Measurements from ENCODE around the gene PLA2G2F.

- no peak for TF ChIP-seq ESRRA (IDR thresholded peaks at IDR 0.05; ENCODE audit: borderline replicate concordance, low read length)
- 0 out of 3 replicates have a peak, but pooled peaks have one; percentile 9 for TF ChIP-seq CTCF (IDR thresholded peaks at IDR 0.05)
- TF ChIP-seq RCOR1 (IDR thresholded peaks at IDR 0.05; ENCODE audit: low read depth, low read length), result no peak
- no peak for TF ChIP-seq EP300 (IDR thresholded peaks at IDR 0.05)
- TF ChIP-seq, protein P1, sequence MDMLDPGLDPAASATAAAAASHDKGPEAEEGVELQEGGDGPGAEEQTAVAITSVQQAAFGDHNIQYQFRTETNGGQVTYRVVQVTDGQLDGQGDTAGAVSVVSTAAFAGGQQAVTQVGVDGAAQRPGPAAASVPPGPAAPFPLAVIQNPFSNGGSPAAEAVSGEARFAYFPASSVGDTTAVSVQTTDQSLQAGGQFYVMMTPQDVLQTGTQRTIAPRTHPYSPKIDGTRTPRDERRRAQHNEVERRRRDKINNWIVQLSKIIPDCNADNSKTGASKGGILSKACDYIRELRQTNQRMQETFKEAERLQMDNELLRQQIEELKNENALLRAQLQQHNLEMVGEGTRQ (IDR thresholded peaks at IDR 0.05), result no peak
- TF ChIP-seq, protein P2, sequence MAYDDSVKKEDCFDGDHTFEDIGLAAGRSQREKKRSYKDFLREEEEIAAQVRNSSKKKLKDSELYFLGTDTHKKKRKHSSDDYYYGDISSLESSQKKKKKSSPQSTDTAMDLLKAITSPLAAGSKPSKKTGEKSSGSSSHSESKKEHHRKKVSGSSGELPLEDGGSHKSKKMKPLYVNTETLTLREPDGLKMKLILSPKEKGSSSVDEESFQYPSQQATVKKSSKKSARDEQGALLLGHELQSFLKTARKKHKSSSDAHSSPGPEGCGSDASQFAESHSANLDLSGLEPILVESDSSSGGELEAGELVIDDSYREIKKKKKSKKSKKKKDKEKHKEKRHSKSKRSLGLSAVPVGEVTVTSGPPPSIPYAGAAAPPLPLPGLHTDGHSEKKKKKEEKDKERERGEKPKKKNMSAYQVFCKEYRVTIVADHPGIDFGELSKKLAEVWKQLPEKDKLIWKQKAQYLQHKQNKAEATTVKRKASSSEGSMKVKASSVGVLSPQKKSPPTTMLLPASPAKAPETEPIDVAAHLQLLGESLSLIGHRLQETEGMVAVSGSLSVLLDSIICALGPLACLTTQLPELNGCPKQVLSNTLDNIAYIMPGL (CRISPR knock-in tag; IDR thresholded peaks at IDR 0.05; ENCODE audit: borderline replicate concordance), result no peak
- no peak for TF ChIP-seq CEBPB (IDR thresholded peaks at IDR 0.05)
- no peak for TF ChIP-seq POLR2A (IDR thresholded peaks at IDR 0.05; ENCODE audit: low read length)
- TF ChIP-seq JUN (IDR thresholded peaks at IDR 0.05), result no peak
- TF ChIP-seq NR3C1 (IDR thresholded peaks at IDR 0.05), result no peak
Observed at GRCh38 chr1:20158358-20159070, 19.4 kb downstream of the PLA2G2F start.
